WTC11 (cell line): ENCODE measurements around the gene RELCH. TPM values are rescaled to one million over a fixed set of nuclear protein-coding genes. Genes with fewer than 3 reads are reported as not detected.

Experiments
- ATAC-seq: fragments of 200-7000 bp; cut with Tn5 transposase; 2 replicates; pipeline ENCODE4 v1.10.0; 2021; ENCODE audit warnings: mild to moderate bottlenecking, moderate library complexity
- CTCF ChIA-PET: fragments of 300-600 bp; sonication (Branson Sonifier 250); formaldehyde crosslinking; loops from one replicate; lab custom pipeline; 2021; ENCODE audit warnings: antibody characterized with exemption; lab: Charles Lee
- POLR2A ChIA-PET: fragments of 350-600 bp; sonication (Branson Sonifier 250); formaldehyde crosslinking; loops from one replicate; lab custom pipeline; 2021; ENCODE audit warnings: antibody characterized with exemption; lab: Charles Lee
- DNase-seq: peaks from one replicate; pipeline ENCODE4 v3.0.0; 2021; ENCODE audit warnings: low spot score
- H3K27ac Mint-ChIP-seq: 2 replicates; pipeline ENCODE4 v1.8.0; 2021; ENCODE audit warnings: mixed read lengths
- H3K27me3 Mint-ChIP-seq: 2 replicates; pipeline ENCODE4 v1.8.0; 2021; ENCODE audit warnings: low read depth, mild to moderate bottlenecking, moderate library complexity, mixed read lengths
- H3K36me3 Mint-ChIP-seq: 2 replicates; pipeline ENCODE4 v1.8.0; 2021; ENCODE audit warnings: mixed read lengths
- H3K4me1 Mint-ChIP-seq: 2 replicates; pipeline ENCODE4 v1.8.0; 2022; ENCODE audit warnings: mixed read lengths
- H3K4me3 Mint-ChIP-seq: 2 replicates; pipeline ENCODE4 v1.8.0; 2021; ENCODE audit warnings: mild to moderate bottlenecking, moderate library complexity, mixed read lengths
- H3K9me3 Mint-ChIP-seq: 2 replicates; pipeline ENCODE4 v1.8.0; 2021; ENCODE audit warnings: mixed read lengths
- ESRRA ChIP-seq: sonication (generic); formaldehyde crosslinking; IDR thresholded peaks from 2 replicates; pipeline ENCODE4 v1.8.1; 2022; ENCODE audit warnings: mild to moderate bottlenecking, missing genetic modification reagents, borderline replicate concordance
- IRF2 ChIP-seq: sonication (generic); formaldehyde crosslinking; IDR thresholded peaks from 2 replicates; pipeline ENCODE4 v1.8.0; 2022; ENCODE audit warnings: low read depth, missing genetic modification reagents, borderline replicate concordance
- JAZF1 ChIP-seq: fragments of 250-450 bp; sonication (Bioruptor Pico); IDR thresholded peaks from 2 replicates; pipeline ENCODE4 v1.9.0; 2021; ENCODE audit warnings: moderate library complexity, mild to moderate bottlenecking, inconsistent platforms
- JUN ChIP-seq: sonication (generic); formaldehyde crosslinking; IDR thresholded peaks from 2 replicates; pipeline ENCODE4 v1.8.0; 2023; ENCODE audit warnings: mild to moderate bottlenecking, missing genetic modification reagents
- MXD4 ChIP-seq: fragments of 250-450 bp; sonication (Bioruptor Pico); IDR thresholded peaks from 2 replicates; pipeline ENCODE4 v1.8.0; 2021; ENCODE audit warnings: mild to moderate bottlenecking, moderate library complexity, borderline replicate concordance
- NFYB ChIP-seq: sonication (generic); formaldehyde crosslinking; conservative IDR thresholded peaks from 2 replicates; pipeline ENCODE4 v1.8.0; 2022; ENCODE audit warnings: low read depth, missing genetic modification reagents
- ZNF232 ChIP-seq: sonication (generic); formaldehyde crosslinking; IDR thresholded peaks from 2 replicates; pipeline ENCODE4 v1.8.0; 2022; ENCODE audit warnings: mild to moderate bottlenecking, missing genetic modification reagents
- ZNF423 ChIP-seq: fragments of 250-450 bp; sonication (Bioruptor Pico); IDR thresholded peaks from 2 replicates; pipeline ENCODE4 v2.1.2; 2022; ENCODE audit warnings: mild to moderate bottlenecking, moderate library complexity
- ZNF671 ChIP-seq: fragments of 250-450 bp; sonication (Bioruptor Pico); IDR thresholded peaks from 2 replicates; pipeline ENCODE4 v1.8.0; 2021; ENCODE audit warnings: mild to moderate bottlenecking
- total RNA-seq: library from RNA; stranded (reverse); gene quantifications from 3 replicates; pipeline ENCODE4 v1.2.3, GENCODE V29; 2021
- TF ChIP-seq, protein P1 (sequence below): fragments of 250-450 bp; sonication (Bioruptor Pico); IDR thresholded peaks from 2 replicates; pipeline ENCODE4 v1.8.0; 2021; ENCODE audit warnings: mild to moderate bottlenecking
- TF ChIP-seq, protein P2 (sequence below): sonication (generic); formaldehyde crosslinking; conservative IDR thresholded peaks from 2 replicates; pipeline ENCODE4 v1.8.1; 2022; ENCODE audit warnings: mild to moderate bottlenecking, missing genetic modification reagents
- TF ChIP-seq, protein P3 (sequence below): sonication (generic); formaldehyde crosslinking; IDR thresholded peaks from 2 replicates; pipeline ENCODE4 v1.8.1; 2022; ENCODE audit warnings: low read depth, mild to moderate bottlenecking, moderate library complexity, missing genetic modification reagents, borderline replicate concordance
- TF ChIP-seq, protein P4 (sequence below): sonication (generic); formaldehyde crosslinking; IDR thresholded peaks from 2 replicates; pipeline ENCODE4 v1.8.0; 2022; ENCODE audit warnings: missing genetic modification reagents
- TF ChIP-seq, protein P5 (sequence below): sonication (generic); formaldehyde crosslinking; IDR thresholded peaks from 2 replicates; pipeline ENCODE4 v1.8.1; 2023; ENCODE audit warnings: mild to moderate bottlenecking, moderate library complexity, missing genetic modification reagents
- TF ChIP-seq, protein P6 (sequence below): sonication (generic); formaldehyde crosslinking; IDR thresholded peaks from 2 replicates; pipeline ENCODE4 v1.8.0; 2022; ENCODE audit warnings: mild to moderate bottlenecking, missing genetic modification reagents

RELCH gene
- total RNA-seq, 1 experiment from 2014 or later = 30.2 TPM

DNA sequence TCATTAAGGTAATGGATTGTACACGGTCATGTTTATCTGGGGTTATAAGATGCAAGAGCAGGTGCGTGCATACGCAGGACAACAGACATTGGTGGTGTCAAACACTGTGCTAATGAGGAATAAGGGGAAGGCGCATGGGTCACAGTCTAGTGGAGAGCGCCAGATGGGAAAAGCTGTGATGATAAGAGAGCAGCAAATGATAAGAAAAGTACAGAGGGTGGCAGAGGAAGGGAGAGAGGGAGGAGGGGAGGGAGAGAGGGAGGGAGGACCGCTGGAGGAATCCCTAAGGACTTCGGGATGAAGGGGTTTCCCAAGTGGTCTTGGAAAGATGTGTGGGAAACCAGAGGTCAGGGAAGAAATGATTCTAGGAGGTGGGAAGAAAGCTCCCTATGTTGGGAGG is 140.9 kb downstream of the RELCH start:
- Mint-ChIP-seq H3K36me3 (no peaks in the 10 kb centered on the region), H3K4me3 (no peak overlapping the region), H3K27ac (no peak overlapping the region), H3K9me3 (no peaks in the 10 kb centered on the region), H3K27me3 (peaks cover 46% of the 10 kb centered on the region), H3K4me1 (peaks cover 52% of the 10 kb centered on the region)
- TF ChIP-seq, protein P1, sequence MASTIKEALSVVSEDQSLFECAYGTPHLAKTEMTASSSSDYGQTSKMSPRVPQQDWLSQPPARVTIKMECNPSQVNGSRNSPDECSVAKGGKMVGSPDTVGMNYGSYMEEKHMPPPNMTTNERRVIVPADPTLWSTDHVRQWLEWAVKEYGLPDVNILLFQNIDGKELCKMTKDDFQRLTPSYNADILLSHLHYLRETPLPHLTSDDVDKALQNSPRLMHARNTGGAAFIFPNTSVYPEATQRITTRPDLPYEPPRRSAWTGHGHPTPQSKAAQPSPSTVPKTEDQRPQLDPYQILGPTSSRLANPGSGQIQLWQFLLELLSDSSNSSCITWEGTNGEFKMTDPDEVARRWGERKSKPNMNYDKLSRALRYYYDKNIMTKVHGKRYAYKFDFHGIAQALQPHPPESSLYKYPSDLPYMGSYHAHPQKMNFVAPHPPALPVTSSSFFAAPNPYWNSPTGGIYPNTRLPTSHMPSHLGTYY (CRISPR knock-in tag) = no peak
- TF ChIP-seq JUN (CRISPR knock-in tag) = no peak
- no peak for TF ChIP-seq ZNF232
- TF ChIP-seq IRF2 (CRISPR knock-in tag) = no peak
- TF ChIP-seq, protein P2, sequence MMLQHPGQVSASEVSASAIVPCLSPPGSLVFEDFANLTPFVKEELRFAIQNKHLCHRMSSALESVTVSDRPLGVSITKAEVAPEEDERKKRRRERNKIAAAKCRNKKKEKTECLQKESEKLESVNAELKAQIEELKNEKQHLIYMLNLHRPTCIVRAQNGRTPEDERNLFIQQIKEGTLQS (CRISPR knock-in tag) = no peak
- no peak for TF ChIP-seq ZNF671 (CRISPR knock-in tag)
- TF ChIP-seq, protein P3, sequence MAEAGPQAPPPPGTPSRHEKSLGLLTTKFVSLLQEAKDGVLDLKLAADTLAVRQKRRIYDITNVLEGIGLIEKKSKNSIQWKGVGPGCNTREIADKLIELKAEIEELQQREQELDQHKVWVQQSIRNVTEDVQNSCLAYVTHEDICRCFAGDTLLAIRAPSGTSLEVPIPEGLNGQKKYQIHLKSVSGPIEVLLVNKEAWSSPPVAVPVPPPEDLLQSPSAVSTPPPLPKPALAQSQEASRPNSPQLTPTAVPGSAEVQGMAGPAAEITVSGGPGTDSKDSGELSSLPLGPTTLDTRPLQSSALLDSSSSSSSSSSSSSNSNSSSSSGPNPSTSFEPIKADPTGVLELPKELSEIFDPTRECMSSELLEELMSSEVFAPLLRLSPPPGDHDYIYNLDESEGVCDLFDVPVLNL (CRISPR knock-in tag) = no peak
- TF ChIP-seq, protein P4, sequence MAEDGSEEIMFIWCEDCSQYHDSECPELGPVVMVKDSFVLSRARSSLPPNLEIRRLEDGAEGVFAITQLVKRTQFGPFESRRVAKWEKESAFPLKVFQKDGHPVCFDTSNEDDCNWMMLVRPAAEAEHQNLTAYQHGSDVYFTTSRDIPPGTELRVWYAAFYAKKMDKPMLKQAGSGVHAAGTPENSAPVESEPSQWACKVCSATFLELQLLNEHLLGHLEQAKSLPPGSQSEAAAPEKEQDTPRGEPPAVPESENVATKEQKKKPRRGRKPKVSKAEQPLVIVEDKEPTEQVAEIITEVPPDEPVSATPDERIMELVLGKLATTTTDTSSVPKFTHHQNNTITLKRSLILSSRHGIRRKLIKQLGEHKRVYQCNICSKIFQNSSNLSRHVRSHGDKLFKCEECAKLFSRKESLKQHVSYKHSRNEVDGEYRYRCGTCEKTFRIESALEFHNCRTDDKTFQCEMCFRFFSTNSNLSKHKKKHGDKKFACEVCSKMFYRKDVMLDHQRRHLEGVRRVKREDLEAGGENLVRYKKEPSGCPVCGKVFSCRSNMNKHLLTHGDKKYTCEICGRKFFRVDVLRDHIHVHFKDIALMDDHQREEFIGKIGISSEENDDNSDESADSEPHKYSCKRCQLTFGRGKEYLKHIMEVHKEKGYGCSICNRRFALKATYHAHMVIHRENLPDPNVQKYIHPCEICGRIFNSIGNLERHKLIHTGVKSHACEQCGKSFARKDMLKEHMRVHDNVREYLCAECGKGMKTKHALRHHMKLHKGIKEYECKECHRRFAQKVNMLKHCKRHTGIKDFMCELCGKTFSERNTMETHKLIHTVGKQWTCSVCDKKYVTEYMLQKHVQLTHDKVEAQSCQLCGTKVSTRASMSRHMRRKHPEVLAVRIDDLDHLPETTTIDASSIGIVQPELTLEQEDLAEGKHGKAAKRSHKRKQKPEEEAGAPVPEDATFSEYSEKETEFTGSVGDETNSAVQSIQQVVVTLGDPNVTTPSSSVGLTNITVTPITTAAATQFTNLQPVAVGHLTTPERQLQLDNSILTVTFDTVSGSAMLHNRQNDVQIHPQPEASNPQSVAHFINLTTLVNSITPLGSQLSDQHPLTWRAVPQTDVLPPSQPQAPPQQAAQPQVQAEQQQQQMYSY (CRISPR knock-in tag) = no peak
- TF ChIP-seq NFYB (CRISPR knock-in tag) = no peak
- TF ChIP-seq, protein P5, sequence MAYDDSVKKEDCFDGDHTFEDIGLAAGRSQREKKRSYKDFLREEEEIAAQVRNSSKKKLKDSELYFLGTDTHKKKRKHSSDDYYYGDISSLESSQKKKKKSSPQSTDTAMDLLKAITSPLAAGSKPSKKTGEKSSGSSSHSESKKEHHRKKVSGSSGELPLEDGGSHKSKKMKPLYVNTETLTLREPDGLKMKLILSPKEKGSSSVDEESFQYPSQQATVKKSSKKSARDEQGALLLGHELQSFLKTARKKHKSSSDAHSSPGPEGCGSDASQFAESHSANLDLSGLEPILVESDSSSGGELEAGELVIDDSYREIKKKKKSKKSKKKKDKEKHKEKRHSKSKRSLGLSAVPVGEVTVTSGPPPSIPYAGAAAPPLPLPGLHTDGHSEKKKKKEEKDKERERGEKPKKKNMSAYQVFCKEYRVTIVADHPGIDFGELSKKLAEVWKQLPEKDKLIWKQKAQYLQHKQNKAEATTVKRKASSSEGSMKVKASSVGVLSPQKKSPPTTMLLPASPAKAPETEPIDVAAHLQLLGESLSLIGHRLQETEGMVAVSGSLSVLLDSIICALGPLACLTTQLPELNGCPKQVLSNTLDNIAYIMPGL (CRISPR knock-in tag) = no peak
- TF ChIP-seq ESRRA (CRISPR knock-in tag) = no peak
- TF ChIP-seq, protein P6, sequence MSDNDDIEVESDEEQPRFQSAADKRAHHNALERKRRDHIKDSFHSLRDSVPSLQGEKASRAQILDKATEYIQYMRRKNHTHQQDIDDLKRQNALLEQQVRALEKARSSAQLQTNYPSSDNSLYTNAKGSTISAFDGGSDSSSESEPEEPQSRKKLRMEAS (CRISPR knock-in tag) = no peak
- CTCF ChIA-PET = no interaction called here
- POLR2A ChIA-PET = no interaction called here
- ATAC-seq = no peak
- no peak for DNase-seq

DNA sequence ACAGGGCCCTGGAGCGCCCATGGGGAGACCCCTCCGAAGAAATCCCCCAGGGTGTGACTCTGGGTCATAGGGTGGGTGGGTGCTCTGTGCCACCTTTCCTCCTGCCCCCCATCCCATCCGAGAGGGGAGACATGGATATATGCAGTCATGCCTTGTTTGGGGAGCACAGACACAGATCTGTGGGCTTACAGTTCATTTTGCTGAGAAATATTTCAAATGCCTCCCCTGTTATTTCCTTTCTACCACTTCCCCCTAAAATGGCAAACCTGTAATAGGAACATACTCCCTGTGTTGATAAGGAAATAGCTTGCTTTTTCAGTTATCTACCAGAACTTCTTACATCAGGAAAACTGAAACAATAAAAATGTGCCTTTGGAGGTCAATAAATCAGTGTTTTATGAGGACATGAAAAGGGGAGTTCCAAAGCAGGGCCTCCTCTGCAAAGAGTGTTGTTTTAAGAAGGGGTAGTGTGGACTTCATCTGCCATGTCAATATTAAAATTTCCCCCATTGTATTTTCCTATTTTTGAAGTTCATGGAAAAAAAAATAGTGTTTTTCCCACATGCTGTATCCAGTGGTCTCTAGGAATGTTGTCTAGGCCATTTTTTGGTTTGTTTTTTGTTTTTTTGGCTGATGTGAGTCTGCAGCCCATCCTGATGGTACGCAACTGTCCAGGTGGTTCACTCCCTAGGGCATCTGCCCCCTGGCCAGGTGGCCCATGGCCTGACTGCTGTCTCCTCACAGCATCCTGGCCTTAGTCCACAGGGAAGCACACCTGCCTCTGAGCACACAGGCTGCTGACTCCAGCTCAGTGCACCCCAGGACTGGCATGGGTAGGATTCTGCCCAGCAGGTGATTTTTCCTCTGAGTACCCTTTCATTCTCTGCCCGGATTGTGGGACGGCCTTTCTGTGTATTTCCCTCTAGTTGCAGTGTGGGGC is 141.8 kb downstream of the RELCH start:
- ChIA-PET POLR2A (no interaction called here), CTCF (no interaction called here)
- DNase-seq (no peak), ATAC-seq (no peak)
- TF ChIP-seq, protein P4 (CRISPR knock-in tag) = no peak
- TF ChIP-seq ZNF423 (CRISPR knock-in tag) = peak; percentile 62; the same call in 1 of the 2 replicates
- no peak for TF ChIP-seq MXD4 (CRISPR knock-in tag)
- no peak for TF ChIP-seq JAZF1 (CRISPR knock-in tag)
- no peak overlapping the region for H3K4me3 Mint-ChIP-seq
- peaks cover 43% of the 10 kb centered on the region for H3K4me1 Mint-ChIP-seq
- peaks cover 38% of the 10 kb centered on the region for H3K27me3 Mint-ChIP-seq
- H3K27ac Mint-ChIP-seq = no peak overlapping the region
- no peaks in the 10 kb centered on the region for H3K36me3 Mint-ChIP-seq
- H3K9me3 Mint-ChIP-seq = no peaks in the 10 kb centered on the region
